GM12878 (cell line): ENCODE data around the gene GAREM1. TPM values are rescaled to one million over a fixed set of nuclear protein-coding genes. Genes with fewer than 3 reads are reported as not detected.

Source experiments
- ATAC-seq: fragments of 200-7000 bp; cut with Tn5 transposase; 3 replicates; pipeline ENCODE4 v1.9.1; 2020; ENCODE audit warnings: mild to moderate bottlenecking, moderate library complexity
- BruUV-seq: library from RNA; stranded (reverse); fragments of 400-500 nt; replicated peaks from 2 replicates; lab custom pipeline; 2021; lab: Mats Ljungman, UMichigan
- CTCF ChIA-PET: fragments of 300-600 bp; sonication (Branson Sonifier 250); formaldehyde crosslinking; extraction: SDS; loops from one replicate; lab custom pipeline; 2021; ENCODE audit warnings: inconsistent platforms; lab: Yijun Ruan, JAX
- POLR2A ChIA-PET: fragments of 350-600 bp; formaldehyde crosslinking; extraction: SDS; loops from one replicate; lab custom pipeline; 2021; ENCODE audit warnings: inconsistent platforms; lab: Charles Lee
- RAD21 ChIA-PET: fragments of 300-600 bp; sonication (Branson Sonifier 250); formaldehyde crosslinking; loops from one replicate; lab custom pipeline; 2023; ENCODE audit warnings: antibody characterized with exemption; ENCODE audit not compliant: unreplicated experiment; lab: Charles Lee
- SMC1A ChIA-PET: fragments of 300-600 bp; sonication (Branson Sonifier 250); formaldehyde crosslinking; loops from one replicate; lab custom pipeline; 2023; ENCODE audit not compliant: unreplicated experiment, uncharacterized antibody; lab: Charles Lee
- DNase-seq: peaks from one replicate; pipeline ENCODE4 v3.0.0-alpha.2; 2011; ENCODE audit warnings: low read depth, low spot score
- FAIRE-seq: peaks from 3 replicates; lab custom pipeline; 2011; peaks lifted over from hg19 to GRCh38; lab: Jason Lieb, UNC
- H2AFZ ChIP-seq: 2 replicates; pipeline ENCODE4 v1.6.0; 2011; ENCODE audit warnings: low read depth, low read length, control low read depth; ENCODE audit not compliant: control insufficient read depth
- H3K27ac ChIP-seq: 2 replicates; pipeline ENCODE4 v1.5.1; 2011; ENCODE audit warnings: control low read depth; ENCODE audit not compliant: control insufficient read depth, insufficient read depth
- H3K27me3 ChIP-seq, 2 experiments: replicated peaks in 1 of 2; 2 replicates each; pipeline versions ENCODE4 v1.6.0 to v1.6.1; 2011; ENCODE audit warnings: low read length in 1 of 2; ENCODE audit not compliant: control insufficient read depth in 2 of 2, insufficient read depth in 2 of 2
- H3K36me3 ChIP-seq, 2 experiments: 2 replicates each; pipeline ENCODE4 v1.5.1; 2011; ENCODE audit warnings: low read length in 1 of 2; ENCODE audit not compliant: control insufficient read depth in 2 of 2, insufficient read depth in 2 of 2
- H3K4me1 ChIP-seq: 2 replicates; pipeline ENCODE4 v1.6.1; 2011; ENCODE audit warnings: mild to moderate bottlenecking, low read length, moderate library complexity, mixed read lengths; ENCODE audit not compliant: control insufficient read depth, insufficient read depth
- H3K4me2 ChIP-seq: 2 replicates; pipeline ENCODE4 v1.6.0; 2011; ENCODE audit warnings: control low read depth; ENCODE audit not compliant: control insufficient read depth, insufficient read depth
- H3K4me3 ChIP-seq: fragments of 200-600 bp; sonication (generic); 2 replicates; pipeline ENCODE4 v1.5.1; 2016
- H3K79me2 ChIP-seq: 2 replicates; pipeline ENCODE4 v1.6.0; 2011; ENCODE audit warnings: low read length; ENCODE audit not compliant: control insufficient read depth, insufficient read depth
- H3K9ac ChIP-seq: 2 replicates; pipeline ENCODE4 v1.8.0; 2011; ENCODE audit warnings: low read length, control low read depth, mixed read lengths; ENCODE audit not compliant: control insufficient read depth, insufficient read depth
- H3K9me3 ChIP-seq: replicated peaks from 3 replicates; pipeline ENCODE4 v1.5.1; 2011; ENCODE audit warnings: mild to moderate bottlenecking, low read length; ENCODE audit not compliant: control insufficient read depth, insufficient read depth
- H4K20me1 ChIP-seq: 2 replicates; pipeline ENCODE4 v1.6.0; 2011; ENCODE audit not compliant: control insufficient read depth, insufficient read depth
- CBX5 ChIP-seq: sonication (generic); IDR thresholded peaks from 2 replicates; pipeline ENCODE4 v1.6.1; 2016; ENCODE audit warnings: low read depth, moderate library complexity, mild to moderate bottlenecking, inconsistent platforms
- STAT1 ChIP-seq: fragments of 450-650 bp; conservative IDR thresholded peaks from 2 replicates; pipeline ENCODE4 v1.6.1; 2014; ENCODE audit warnings: antibody characterized with exemption, mild to moderate bottlenecking
- TAF1 ChIP-seq: IDR thresholded peaks from 2 replicates; pipeline ENCODE4 v1.6.1; 2011; ENCODE audit warnings: mild to moderate bottlenecking, low read depth, low read length, borderline replicate concordance
- ZNF207 ChIP-seq: fragments of 450-650 bp; IDR thresholded peaks from 2 replicates; pipeline ENCODE4 v1.6.1; 2014; ENCODE audit warnings: antibody characterized with exemption, mild to moderate bottlenecking, borderline replicate concordance
- ZSCAN29 ChIP-seq: fragments of 450-650 bp; IDR thresholded peaks from 2 replicates; pipeline ENCODE4 v1.6.1; 2017; ENCODE audit warnings: mild to moderate bottlenecking, moderate library complexity
- WGBS: methylation state at CpG from one replicate; pipeline ENCODE4 v1.1.6; 2016; ENCODE audit warnings: low lambda C conversion rate; ENCODE audit not compliant: insufficient replicate concordance, insufficient coverage; ENCODE audit errors: missing lambda C conversion rate; 5-methylcytosine and 5-hydroxymethylcytosine counted together
- in situ Hi-C: fragments of 300-500 bp; cut with MboI; formaldehyde crosslinking; loops from 9 replicates; pipeline ENCODE4 v1.14.3; 2018; ENCODE audit warnings: mixed read lengths
- intact Hi-C: fragments of 100-400 bp; cut with micrococcal nuclease; formaldehyde crosslinking; loops from one replicate; pipeline ENCODE4 v1.14.2; 2022; ENCODE audit not compliant: unreplicated experiment
- polyA plus RNA-seq, 11 experiments: library from polyadenylated mRNA; depleted of rRNA in 4 of 11; unstranded in 6 of 11; stranded (reverse) in 5 of 11; fragments of >200 nt; fragmentation: Nextera tagmentation in 4 of 11; fragmentation: Illumina TruSeq in 1 of 11; extraction: Ambion mirVana in 4 of 11; extraction: Trizol in 1 of 11; gene quantifications; 1 replicate in 1 of 11; 2 replicates in 10 of 11; pipeline versions ENCODE4 v1.2.1 to v1.2.3, GENCODE V29; 2011 to 2016; ENCODE audit warnings: inconsistent platforms in 2 of 11, missing spikeins in 2 of 11, low read depth in 1 of 11
- total RNA-seq, 4 experiments: library from RNA; depleted of rRNA in 3 of 4; stranded (reverse); fragments of >200 nt in 3 of 4; fragmentation: Illumina TruSeq in 1 of 4; extraction: Trizol in 1 of 4; gene quantifications; 2 replicates each; pipeline versions ENCODE4 v1.2.1 to v1.2.3, GENCODE V29; 2013 to 2021
- TF ChIP-seq, protein P1 (sequence below): IDR thresholded peaks from 2 replicates; pipeline ENCODE4 v1.6.1; 2012; ENCODE audit warnings: low read depth, low read length, improper control_type of control experiment
- TF ChIP-seq, protein P2 (sequence below): fragments of 450-650 bp; IDR thresholded peaks from 2 replicates; pipeline ENCODE4 v1.6.1; 2018; ENCODE audit warnings: borderline replicate concordance, mild to moderate bottlenecking; ENCODE audit not compliant: partially characterized antibody
- TF ChIP-seq, protein P3 (sequence below): fragments of 150-350 bp; IDR thresholded peaks from 2 replicates; pipeline ENCODE4 v1.6.1; 2016; ENCODE audit warnings: low read depth, low read length

The GAREM1 gene
- total and polyA plus RNA-seq, 10 of the 15 experiments (the other 5 are each of a cell fraction or from before 2014, with no cell fraction given) = 0.05 to 0.29 (median 0.05) TPM; not detected in 7

DNA sequence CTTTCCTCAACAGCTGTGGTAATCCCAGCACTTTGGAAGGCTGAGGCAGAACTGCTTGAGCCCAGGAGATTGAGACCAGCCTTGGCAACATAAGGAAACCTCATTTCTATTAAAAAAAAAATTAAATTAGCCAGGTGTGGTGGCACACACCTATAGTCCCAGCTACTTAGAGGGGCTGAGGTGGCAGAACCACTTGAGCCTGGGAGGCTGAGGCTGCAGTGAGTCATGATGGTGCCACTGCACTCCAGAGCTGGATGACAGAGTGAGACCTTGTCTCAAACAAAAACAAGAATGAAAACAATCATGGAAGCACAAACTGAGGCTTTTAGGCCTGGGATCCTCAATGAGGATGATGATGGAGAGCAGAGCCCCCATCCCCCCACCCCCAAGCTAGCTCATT is 19.8 kb downstream of the GAREM1 start (continued):
- TF ChIP-seq STAT1 (no peak), ZSCAN29 (no peak)
- TF ChIP-seq, all 136 proteins: peak for 0

DNA sequence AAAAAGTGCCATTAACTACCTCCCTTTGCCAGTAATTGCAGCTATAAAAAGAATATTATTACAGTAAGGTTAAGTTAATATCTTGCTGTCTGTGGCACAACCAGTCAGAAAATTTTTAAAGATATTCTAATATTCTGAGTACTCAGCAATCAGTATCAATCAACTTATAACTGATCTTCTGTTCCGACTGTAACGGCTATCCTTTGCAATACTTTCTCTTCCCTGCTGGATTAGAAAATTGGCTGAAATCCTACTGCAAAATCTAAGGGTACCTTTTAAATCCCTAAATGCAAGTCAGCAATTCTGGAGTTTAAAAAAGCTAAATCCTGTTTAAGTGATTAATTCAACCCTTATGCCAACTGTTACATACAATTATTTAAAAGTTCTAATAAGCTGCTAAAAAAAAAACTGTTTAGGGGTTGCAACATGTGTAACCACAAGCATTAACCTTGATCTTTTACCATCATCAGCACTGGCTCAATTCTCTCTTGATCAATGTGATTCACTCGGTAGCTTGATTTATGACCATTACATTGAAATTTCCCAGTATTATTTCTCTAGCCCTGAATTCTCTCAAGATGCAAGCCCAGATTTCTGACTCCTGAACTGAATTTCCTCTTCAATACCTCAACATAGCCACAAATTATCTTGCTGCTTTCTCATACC is 20.5 kb downstream of the GAREM1 start:
- no peak overlapping the region for H2AFZ ChIP-seq
- in situ Hi-C loops = no loop called here
- 81% methylated on average over 3 of the region's 3 CpGs for WGBS
- RAD21 ChIA-PET = no interaction called here
- no peak overlapping the region for H3K4me2 ChIP-seq
- no peak overlapping the region for H3K4me3 ChIP-seq
- H3K27ac ChIP-seq = no peak overlapping the region
- no peak for DNase-seq
- no peaks in the 10 kb centered on the region for H3K4me1 ChIP-seq
- FAIRE-seq = no peak
- ATAC-seq = no peak
- POLR2A ChIA-PET = no interaction called here
- no peak overlapping the region for H3K9ac ChIP-seq
- no peaks in the 10 kb centered on the region for H4K20me1 ChIP-seq
- SMC1A ChIA-PET = interaction anchor here (0.6 to 1.1 kb wide), 2 partner anchors 10 to 241 kb away, joined by 3 read pairs; no protein-coding TSS in a partner anchor
- H3K79me2 ChIP-seq = no peaks in the 10 kb centered on the region
- no TSS peak for BruUV-seq
- intact Hi-C loops = no loop called here
- H3K36me3 ChIP-seq = no peaks in the 10 kb centered on the region
- H3K9me3 ChIP-seq = no peaks in the 10 kb centered on the region
- CTCF ChIA-PET = no interaction called here
- no peak for TF ChIP-seq ZNF207
- TF ChIP-seq TAF1 = no peak
- TF ChIP-seq, all 136 proteins: peak for 0
- no peaks in the 10 kb centered on the region; a peak in 1 of 4 replicates for H3K27me3 ChIP-seq

DNA sequence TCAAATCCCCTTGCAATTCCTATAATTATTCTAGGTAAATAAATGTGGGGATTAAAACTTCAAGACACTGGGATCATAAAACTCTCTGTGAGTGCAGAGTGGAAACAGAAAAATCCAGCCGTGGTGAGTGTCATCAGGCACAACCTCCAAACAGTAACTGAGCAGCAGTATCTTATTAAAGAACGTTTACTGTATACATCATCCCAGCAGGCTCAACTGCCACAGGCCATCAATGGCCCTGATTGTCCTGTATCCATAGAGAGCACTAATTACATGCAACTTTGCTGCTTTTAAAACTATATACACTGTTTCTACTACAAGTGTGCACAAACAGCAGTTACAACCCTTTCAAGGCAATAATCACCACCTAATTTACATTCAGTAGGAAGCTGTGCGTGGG is 23.9 kb downstream of the GAREM1 start:
- intact Hi-C loops (no loop called here), in situ Hi-C loops (no loop called here)
- Histone ChIP-seq H3K4me2 (no peak overlapping the region), H3K9ac (no peak overlapping the region), H3K9me3 (no peaks in the 10 kb centered on the region), H3K27me3 (no peaks in the 10 kb centered on the region), H3K79me2 (no peaks in the 10 kb centered on the region), H3K27ac (no peak overlapping the region), H3K4me1 (no peaks in the 10 kb centered on the region), H2AFZ (no peak overlapping the region), H4K20me1 (no peaks in the 10 kb centered on the region), H3K36me3 (no peaks in the 10 kb centered on the region), H3K4me3 (no peak overlapping the region)
- 25% methylated on average over 3 of the region's 3 CpGs for WGBS
- CTCF ChIA-PET = no interaction called here
- SMC1A ChIA-PET = no interaction called here
- FAIRE-seq = no peak
- no peak for DNase-seq
- ATAC-seq = no peak
- RAD21 ChIA-PET = no interaction called here
- POLR2A ChIA-PET = no interaction called here
- BruUV-seq = no TSS peak
- TF ChIP-seq, protein P1, sequence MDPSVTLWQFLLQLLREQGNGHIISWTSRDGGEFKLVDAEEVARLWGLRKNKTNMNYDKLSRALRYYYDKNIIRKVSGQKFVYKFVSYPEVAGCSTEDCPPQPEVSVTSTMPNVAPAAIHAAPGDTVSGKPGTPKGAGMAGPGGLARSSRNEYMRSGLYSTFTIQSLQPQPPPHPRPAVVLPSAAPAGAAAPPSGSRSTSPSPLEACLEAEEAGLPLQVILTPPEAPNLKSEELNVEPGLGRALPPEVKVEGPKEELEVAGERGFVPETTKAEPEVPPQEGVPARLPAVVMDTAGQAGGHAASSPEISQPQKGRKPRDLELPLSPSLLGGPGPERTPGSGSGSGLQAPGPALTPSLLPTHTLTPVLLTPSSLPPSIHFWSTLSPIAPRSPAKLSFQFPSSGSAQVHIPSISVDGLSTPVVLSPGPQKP = no peak
- TF ChIP-seq CBX5 = no peak
- TF ChIP-seq, protein P2, sequence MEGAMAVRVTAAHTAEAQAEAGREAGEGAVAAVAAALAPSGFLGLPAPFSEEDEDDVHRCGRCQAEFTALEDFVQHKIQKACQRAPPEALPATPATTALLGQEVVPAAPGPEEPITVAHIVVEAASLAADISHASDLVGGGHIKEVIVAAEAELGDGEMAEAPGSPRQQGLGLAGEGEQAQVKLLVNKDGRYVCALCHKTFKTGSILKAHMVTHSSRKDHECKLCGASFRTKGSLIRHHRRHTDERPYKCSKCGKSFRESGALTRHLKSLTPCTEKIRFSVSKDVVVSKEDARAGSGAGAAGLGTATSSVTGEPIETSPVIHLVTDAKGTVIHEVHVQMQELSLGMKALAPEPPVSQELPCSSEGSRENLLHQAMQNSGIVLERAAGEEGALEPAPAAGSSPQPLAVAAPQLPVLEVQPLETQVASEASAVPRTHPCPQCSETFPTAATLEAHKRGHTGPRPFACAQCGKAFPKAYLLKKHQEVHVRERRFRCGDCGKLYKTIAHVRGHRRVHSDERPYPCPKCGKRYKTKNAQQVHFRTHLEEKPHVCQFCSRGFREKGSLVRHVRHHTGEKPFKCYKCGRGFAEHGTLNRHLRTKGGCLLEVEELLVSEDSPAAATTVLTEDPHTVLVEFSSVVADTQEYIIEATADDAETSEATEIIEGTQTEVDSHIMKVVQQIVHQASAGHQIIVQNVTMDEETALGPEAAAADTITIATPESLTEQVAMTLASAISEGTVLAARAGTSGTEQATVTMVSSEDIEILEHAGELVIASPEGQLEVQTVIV = no peak
- TF ChIP-seq, protein P3, sequence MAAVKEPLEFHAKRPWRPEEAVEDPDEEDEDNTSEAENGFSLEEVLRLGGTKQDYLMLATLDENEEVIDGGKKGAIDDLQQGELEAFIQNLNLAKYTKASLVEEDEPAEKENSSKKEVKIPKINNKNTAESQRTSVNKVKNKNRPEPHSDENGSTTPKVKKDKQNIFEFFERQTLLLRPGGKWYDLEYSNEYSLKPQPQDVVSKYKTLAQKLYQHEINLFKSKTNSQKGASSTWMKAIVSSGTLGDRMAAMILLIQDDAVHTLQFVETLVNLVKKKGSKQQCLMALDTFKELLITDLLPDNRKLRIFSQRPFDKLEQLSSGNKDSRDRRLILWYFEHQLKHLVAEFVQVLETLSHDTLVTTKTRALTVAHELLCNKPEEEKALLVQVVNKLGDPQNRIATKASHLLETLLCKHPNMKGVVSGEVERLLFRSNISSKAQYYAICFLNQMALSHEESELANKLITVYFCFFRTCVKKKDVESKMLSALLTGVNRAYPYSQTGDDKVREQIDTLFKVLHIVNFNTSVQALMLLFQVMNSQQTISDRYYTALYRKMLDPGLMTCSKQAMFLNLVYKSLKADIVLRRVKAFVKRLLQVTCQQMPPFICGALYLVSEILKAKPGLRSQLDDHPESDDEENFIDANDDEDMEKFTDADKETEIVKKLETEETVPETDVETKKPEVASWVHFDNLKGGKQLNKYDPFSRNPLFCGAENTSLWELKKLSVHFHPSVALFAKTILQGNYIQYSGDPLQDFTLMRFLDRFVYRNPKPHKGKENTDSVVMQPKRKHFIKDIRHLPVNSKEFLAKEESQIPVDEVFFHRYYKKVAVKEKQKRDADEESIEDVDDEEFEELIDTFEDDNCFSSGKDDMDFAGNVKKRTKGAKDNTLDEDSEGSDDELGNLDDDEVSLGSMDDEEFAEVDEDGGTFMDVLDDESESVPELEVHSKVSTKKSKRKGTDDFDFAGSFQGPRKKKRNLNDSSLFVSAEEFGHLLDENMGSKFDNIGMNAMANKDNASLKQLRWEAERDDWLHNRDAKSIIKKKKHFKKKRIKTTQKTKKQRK = no peak
